ENCODE results near the gene GABRP. TPM values are rescaled to one million over a fixed set of nuclear protein-coding genes. Genes with fewer than 3 reads are reported as not detected.

GABRP gene
- total RNA-seq (2014; rRNA removed; shearing (Covaris generic)): not detected in 2 replicates
- not detected in 2 replicates for polyA plus RNA-seq (2014; cell fraction: nucleus; rRNA removed)

GRCh38 chr5:170783498-170784247 is at the start of gene GABRP:
GABRP (plus strand) TSS chr5:170783725; CDS start chr5:170788616, 4,891 bp downstream.
- no peak for DNase-seq (ENCODE audit: extremely low read depth, low read depth)

GRCh38 chr5:170736966-170737365 is 46.6 kb upstream of the GABRP start:
- no peak for DNase-seq (ENCODE audit: extremely low read depth, low read depth)

- DNase-seq (ENCODE audit: extremely low read depth, low read depth): no peak
These were observed 45.9 kb upstream of the GABRP start for GRCh38 chr5:170737591-170737990.

GRCh38 chr5:170738840-170739239 is 44.7 kb upstream of the GABRP start:
- DNase-seq (ENCODE audit: extremely low read depth, low read depth): no peak

- DNase-seq (ENCODE audit: extremely low read depth, low read depth): no peak
These were observed 44.1 kb upstream of the GABRP start for GRCh38 chr5:170739446-170739845.

- no peak for DNase-seq (ENCODE audit: extremely low read depth, low read depth)
These were observed 42.8 kb upstream of the GABRP start for GRCh38 chr5:170740551-170741205.

- DNase-seq (ENCODE audit: extremely low read depth, low read depth): no peak
These were observed 41.7 kb upstream of the GABRP start for GRCh38 chr5:170741801-170742200.

- DNase-seq (ENCODE audit: extremely low read depth, low read depth): no peak
These were observed 39.7 kb upstream of the GABRP start for GRCh38 chr5:170743876-170744212.

GRCh38 chr5:170745481-170746071 is 37.9 kb upstream of the GABRP start:
- no peak for DNase-seq (ENCODE audit: extremely low read depth, low read depth)

GRCh38 chr5:170746075-170746960 is 37.2 kb upstream of the GABRP start:
- no peak for DNase-seq (ENCODE audit: extremely low read depth, low read depth)

- DNase-seq (ENCODE audit: extremely low read depth, low read depth): no peak
These were observed 36.6 kb upstream of the GABRP start for GRCh38 chr5:170746961-170747340.

- no peak for DNase-seq (ENCODE audit: extremely low read depth, low read depth)
These were observed 36.2 kb upstream of the GABRP start for GRCh38 chr5:170747357-170747756.

GRCh38 chr5:170747851-170748250 is 35.7 kb upstream of the GABRP start:
- no peak for DNase-seq (ENCODE audit: extremely low read depth, low read depth)

- no peak for DNase-seq (ENCODE audit: extremely low read depth, low read depth)
These were observed 34.5 kb upstream of the GABRP start for GRCh38 chr5:170748951-170749471.

GRCh38 chr5:170749911-170750431 is 33.6 kb upstream of the GABRP start:
- no peak for DNase-seq (ENCODE audit: extremely low read depth, low read depth)

- no peak for DNase-seq (ENCODE audit: extremely low read depth, low read depth)
These were observed 32.7 kb upstream of the GABRP start for GRCh38 chr5:170750791-170751190.

GRCh38 chr5:170751631-170752030 is 31.9 kb upstream of the GABRP start:
- no peak for DNase-seq (ENCODE audit: extremely low read depth, low read depth)

GRCh38 chr5:170752257-170753215 is 31.0 kb upstream of the GABRP start:
- DNase-seq (ENCODE audit: extremely low read depth, low read depth): no peak

- no peak for DNase-seq (ENCODE audit: extremely low read depth, low read depth)
These were observed 30.2 kb upstream of the GABRP start for GRCh38 chr5:170753311-170753710.

Measured in NCI-H460 (cell line).